Adipose tissue (tissue), 3 donors: ENCODE results near the gene SHROOM2. TPM values are rescaled to one million over a fixed set of nuclear protein-coding genes. Genes with fewer than 3 reads are reported as not detected.

Experiments
- H3K27ac ChIP-seq: one replicate; pipeline ENCODE4 v1.5.1; 2013; ENCODE audit warnings: low read depth, low read length
- WGBS, 3 donors: extraction: QIAGEN DNeasy Blood & Tissue Kit; methylation state at CpG; one replicate each; pipeline ENCODE4 v1.1.7; 2013; 5-methylcytosine and 5-hydroxymethylcytosine counted together
- polyA plus RNA-seq, 3 donors: library from polyadenylated mRNA; stranded (reverse); fragments of 200-250 nt; gene quantifications; one replicate each; pipeline ENCODE4 v1.2.3, GENCODE V29; 2013
- donor health status: healthy with polysubstance abuse.
- donor health status: Bipolar disorder and iron deficiency.
- donor health status: healthy.

Gene SHROOM2
- polyA plus RNA-seq, 3 donors: 0.34 to 1.7 (median 0.43) TPM

- 64 to 69% (median 68%) methylated on average over 11 to 12 of the region's 12 CpGs for WGBS, 3 donors
- no peak overlapping the region for H3K27ac ChIP-seq
Observed at GRCh38 chrX:9878146-9878820, 92.1 kb downstream of the SHROOM2 start.

DNA sequence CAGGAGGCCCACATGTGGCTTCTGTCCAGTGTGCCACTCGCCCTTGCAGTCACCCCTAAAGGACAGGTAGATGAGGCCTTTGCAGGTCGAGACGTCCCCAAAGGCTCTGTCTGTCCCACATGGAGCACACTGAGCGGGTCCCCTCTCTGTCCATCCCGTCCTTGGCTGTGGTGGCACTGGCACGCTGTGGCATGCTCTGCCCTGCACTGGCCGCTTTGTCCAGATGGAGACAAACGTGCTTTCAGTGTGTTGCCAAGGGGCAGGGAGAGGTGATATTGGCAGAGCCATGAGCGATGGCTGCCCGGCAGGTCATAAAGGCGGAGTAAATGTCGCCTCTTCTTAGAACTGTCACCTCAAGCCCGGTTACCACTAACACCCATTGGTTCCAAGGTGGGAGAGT lies 94.0 kb downstream of the SHROOM2 start:
- no peak overlapping the region for H3K27ac ChIP-seq
- WGBS, 3 donors: 83 to 94% (median 91%) methylated on average over 10 to 13 of the region's 13 CpGs

GRCh38 chrX:9880870-9881269 lies 94.6 kb downstream of the SHROOM2 start:
- 86 to 96% (median 88%) methylated on average over 7 of the region's 7 CpGs for WGBS, 3 donors
- no peak overlapping the region for H3K27ac ChIP-seq

GRCh38 chrX:9882669-9883446 lies 96.6 kb downstream of the SHROOM2 start:
- WGBS, 3 donors: 46 to 65% (median 49%) methylated on average over 15 of the region's 15 CpGs
- H3K27ac ChIP-seq: no peak overlapping the region

- no peak overlapping the region for H3K27ac ChIP-seq
- WGBS, 3 donors: 63 to 74% (median 65%) methylated on average over 9 of the region's 9 CpGs
Observed at GRCh38 chrX:9884031-9884779, 98.0 kb downstream of the SHROOM2 start.

DNA sequence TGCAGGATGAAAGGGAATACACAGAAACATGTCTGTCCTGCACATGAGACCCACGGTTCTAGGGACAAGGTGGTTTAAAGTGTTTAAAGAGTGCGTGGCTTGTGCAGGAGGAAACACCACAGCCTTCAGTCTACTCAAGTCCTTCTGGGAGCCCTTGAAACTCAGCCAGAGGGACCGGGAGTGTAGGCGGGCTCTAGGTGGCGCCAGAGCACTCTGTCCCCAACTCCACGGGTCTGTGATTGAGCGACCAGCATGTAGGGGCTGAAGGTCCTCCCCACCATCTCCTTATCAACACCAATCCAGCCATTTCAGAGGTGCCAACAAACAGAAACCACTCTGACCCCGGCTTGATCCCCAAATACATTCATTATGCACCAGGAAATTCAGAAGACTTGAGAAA lies 98.9 kb downstream of the SHROOM2 start:
- H3K27ac ChIP-seq: no peak overlapping the region
- 14 to 17% (median 15%) methylated on average over 8 of the region's 8 CpGs for WGBS, 3 donors

DNA sequence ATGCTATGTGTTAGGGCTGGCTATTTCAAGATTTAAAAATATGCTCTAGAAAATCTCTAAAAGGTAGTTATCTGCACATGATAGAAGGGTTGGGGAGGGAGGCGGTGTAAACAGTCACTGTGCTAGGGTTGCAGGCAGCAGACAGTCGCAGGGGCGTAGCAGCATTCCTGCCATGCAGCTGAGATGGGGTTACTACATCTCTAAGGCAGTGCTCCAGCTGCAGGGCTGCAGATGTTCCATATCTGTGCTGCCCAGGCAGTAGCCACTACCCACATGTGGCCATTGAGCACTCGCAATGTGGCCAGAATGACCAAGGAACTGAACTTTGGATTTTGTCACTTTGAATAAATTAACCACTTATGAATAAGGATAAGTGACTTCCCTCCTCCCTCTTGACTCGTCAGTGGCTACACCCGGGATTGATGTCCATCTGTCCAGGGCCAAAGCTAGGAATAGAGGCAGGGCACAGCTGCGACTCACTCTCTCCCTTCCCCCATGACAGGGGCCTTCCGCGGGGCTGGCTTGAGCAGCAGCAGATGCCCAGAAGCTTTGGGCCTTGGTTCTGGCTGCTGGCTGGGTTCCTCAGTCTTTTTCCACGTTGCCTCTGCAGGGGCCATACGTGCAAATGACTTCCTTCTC lies 101.5 kb downstream of the SHROOM2 start:
- H3K27ac ChIP-seq: no peak overlapping the region
- WGBS, 3 donors: 71 to 86% (median 82%) methylated on average over 10 to 11 of the region's 11 CpGs

DNA sequence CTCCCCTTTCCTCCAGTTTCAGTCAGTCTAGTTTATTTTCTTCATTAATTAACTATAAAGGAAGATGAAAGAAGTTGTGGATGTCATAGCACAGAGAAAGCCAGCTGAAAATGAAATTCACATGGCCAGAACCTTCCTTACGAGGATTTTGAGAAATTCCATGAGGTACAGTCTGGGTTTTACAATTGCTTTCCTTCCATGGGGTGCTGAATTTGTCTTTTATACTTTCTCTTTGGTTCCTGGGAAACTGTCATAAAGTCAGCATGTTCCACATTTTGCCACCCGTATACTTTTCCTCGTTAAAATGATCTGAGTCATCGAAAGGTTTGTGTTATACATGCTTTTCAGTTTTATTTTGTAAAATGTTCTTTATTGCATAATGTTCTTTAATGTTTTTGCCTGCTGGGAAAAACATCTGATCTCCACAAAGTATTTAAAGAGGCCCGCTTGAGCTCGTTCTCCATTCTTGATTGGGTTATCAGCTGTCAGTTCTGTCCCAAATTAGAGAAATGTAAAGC lies 102.8 kb downstream of the SHROOM2 start:
- H3K27ac ChIP-seq: no peak overlapping the region
- 88 to 91% (median 90%) methylated on average over 6 of the region's 6 CpGs for WGBS, 3 donors

DNA sequence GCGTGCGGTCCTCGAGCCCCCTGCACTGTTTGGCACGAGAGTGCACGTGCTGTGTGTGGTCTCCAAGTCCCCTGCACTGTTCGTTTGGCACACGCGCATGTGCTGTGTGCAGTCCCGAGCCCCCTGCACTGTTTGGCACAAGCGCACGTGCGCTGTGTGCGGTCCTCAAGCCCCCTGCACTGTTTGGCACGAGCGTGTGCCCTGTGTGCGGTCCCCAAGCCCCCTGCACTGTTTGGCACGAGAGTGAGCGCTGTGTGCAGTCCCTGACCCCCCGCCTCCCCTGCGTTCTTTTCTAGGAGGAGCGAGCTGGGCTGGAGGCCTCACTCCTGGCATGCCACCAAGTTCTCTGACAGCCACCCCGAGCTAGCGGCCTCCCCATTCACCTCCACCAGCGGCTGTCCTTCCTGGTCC lies 104.5 kb downstream of the SHROOM2 start:
- WGBS, 3 donors: 77 to 82% (median 81%) methylated on average over 22 to 24 of the region's 24 CpGs
- no peak overlapping the region for H3K27ac ChIP-seq

- 90 to 99% (median 95%) methylated on average over 23 to 36 of the region's 36 CpGs for WGBS, 3 donors
Observed at GRCh38 chrX:9895225-9895912, 109.1 kb downstream of the SHROOM2 start.

DNA sequence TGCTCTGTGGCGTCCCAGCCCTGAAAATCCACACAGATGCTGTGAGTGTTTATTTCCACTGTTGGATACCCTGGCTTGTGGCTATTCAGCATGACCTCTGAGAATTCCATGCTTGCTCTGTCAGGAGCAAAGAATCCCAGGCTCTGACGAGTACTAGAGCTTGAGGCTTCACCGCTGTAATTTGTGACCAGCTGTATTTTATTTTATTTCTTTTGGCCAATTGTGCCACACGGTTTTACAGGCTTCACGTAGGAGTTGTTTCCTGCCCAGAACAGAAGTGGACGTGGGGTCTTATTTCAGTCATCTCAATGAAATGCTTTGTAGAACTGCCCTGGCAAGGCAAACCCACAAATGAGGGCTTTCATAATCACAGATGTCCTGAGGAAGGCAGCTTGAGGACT lies 111.5 kb downstream of the SHROOM2 start:
- WGBS, 3 donors: 64 to 91% (median 73%) methylated on average over 6 of the region's 6 CpGs
- no peak overlapping the region for H3K27ac ChIP-seq

More at GRCh38 chrX:9895225-9895912, 109.1 kb downstream of the SHROOM2 start:
- H3K27ac ChIP-seq: no peak overlapping the region

- WGBS, 3 donors: 57 to 68% (median 59%) methylated on average over 17 of the region's 17 CpGs
- H3K27ac ChIP-seq: no peak overlapping the region
Observed at GRCh38 chrX:9899640-9900111, 113.4 kb downstream of the SHROOM2 start.

- WGBS, 3 donors: 81 to 87% (median 83%) methylated on average over 4 to 6 of the region's 6 CpGs
Observed at GRCh38 chrX:9902656-9903055, 116.4 kb downstream of the SHROOM2 start.

DNA sequence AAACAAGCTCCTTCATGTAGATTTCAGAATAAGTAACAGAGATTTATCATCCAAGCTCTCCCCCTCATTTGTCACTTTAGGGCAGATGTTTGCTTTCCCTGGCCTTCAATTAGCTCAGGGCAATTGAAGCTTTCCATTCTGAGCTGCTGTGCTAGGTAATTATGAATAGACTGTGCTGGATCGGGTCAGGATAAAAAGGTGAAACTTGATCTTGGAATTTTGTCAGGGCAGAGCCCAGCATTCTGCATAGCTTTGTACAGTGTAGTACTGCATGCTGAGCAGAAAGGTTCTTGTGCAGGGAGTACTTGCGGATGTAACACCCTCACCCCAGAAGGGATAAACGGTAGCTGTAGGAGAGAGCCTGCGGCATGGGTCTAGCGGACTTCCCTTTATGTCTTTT lies 116.9 kb downstream of the SHROOM2 start:
- H3K27ac ChIP-seq: no peak overlapping the region
- WGBS, 3 donors: 84 to 85% (median 84%) methylated on average over 5 of the region's 5 CpGs

More at GRCh38 chrX:9902656-9903055, 116.4 kb downstream of the SHROOM2 start:
- H3K27ac ChIP-seq: no peak overlapping the region

DNA sequence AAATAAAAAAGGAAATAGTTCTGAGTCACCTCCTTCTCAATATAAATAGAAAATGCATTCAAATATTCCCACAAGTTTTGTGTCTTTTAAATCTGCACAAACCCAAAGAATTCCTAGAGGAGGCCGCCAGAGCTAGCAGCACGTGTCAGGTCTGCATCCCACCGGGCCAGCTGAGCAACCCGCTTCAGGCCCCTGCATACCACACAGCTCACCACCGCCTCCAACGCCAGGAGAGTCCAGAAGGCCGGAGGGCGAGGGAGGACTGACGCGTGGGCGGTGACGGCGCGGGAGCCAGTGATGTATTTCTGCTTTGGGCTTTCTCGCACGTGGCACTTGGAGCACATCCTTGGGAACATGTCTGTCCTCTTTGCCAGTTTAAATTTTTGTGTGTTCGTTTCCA lies 119.1 kb downstream of the SHROOM2 start:
- 71 to 82% (median 79%) methylated on average over 17 of the region's 17 CpGs for WGBS, 3 donors
- H3K27ac ChIP-seq: no peak overlapping the region

GRCh38 chrX:9905721-9906120 lies 119.5 kb downstream of the SHROOM2 start:
- WGBS, 3 donors: 86 to 99% (median 92%) methylated on average over 5 of the region's 5 CpGs
- H3K27ac ChIP-seq: no peak overlapping the region

DNA sequence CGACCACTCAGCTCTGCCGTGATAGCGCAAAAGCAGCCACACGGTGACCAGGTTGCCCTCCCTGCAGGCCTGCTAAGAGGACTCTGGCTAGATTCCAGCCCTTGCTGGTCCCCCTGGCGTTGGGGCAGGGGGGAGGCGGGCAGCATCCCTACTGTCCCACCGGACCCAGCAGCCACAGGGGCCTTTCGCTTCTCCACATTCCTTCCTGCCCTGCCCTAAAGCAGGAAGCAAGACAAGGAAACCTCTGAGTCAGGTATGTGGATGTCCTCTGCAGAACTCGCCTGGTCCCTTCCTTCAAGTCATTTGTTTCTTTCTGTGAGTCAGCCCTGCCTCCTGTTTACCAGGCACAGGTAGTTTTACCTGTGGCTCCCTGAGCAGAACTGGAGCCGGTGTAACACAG lies 120.7 kb downstream of the SHROOM2 start:
- no peak overlapping the region for H3K27ac ChIP-seq
- 83 to 93% (median 91%) methylated on average over 7 to 10 of the region's 10 CpGs for WGBS, 3 donors
